Prostate gland (tissue), 2 donors: ENCODE results near the gene PYROXD2.

Experiments used
- POLR2A ChIP-seq: fragments of 450-650 bp; IDR thresholded peaks from one replicate; pipeline ENCODE4 v1.6.1; 2016; ENCODE audit warnings: antibody characterized with exemption, mild to moderate bottlenecking
- POLR2AphosphoS5 ChIP-seq: sonication (generic); formaldehyde crosslinking; IDR thresholded peaks from one replicate; pipeline ENCODE4 v1.6.1; 2017; ENCODE audit warnings: antibody characterized with exemption
- TF ChIP-seq, protein P1 (sequence below), 4 experiments: fragments of 200-600 bp in 2 of 4; fragments of 450-650 bp in 2 of 4; sonication (generic) in 2 of 4; IDR thresholded peaks; 1 replicate in 3 of 4; 2 replicates in 1 of 4; pipeline ENCODE4 v1.5.1; 2016 to 2019; ENCODE audit warnings: antibody characterized with exemption in 4 of 4, mild to moderate bottlenecking in 2 of 4, moderate library complexity in 2 of 4

DNA sequence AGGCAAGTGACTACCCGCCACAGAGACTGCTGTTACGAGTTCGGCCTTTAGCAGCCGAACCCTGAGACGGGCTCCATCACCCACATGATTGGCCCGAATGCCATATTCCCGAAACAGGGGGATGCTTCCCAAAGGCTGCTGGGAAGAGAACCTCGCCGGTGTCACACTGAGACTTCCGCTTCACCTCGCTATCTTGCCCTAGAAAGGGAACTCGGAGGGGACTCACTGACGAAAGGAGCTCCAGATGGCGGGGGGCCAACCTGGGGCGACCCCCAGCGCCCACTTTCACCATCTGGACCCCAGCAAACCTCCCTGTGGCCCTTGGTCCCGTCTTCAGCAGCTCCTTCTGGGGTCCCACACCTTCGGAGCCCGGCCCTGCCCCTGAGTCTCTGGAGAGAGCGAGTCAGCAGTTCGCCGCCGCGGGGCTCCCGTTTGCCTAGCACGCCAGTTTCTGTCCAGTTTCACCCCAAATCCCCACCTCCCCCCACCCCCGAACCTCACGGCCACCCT lies 31.2 kb upstream of the PYROXD2 start:
- TF ChIP-seq POLR2A (no peak), POLR2AphosphoS5 (no peak)
- TF ChIP-seq, protein P1, sequence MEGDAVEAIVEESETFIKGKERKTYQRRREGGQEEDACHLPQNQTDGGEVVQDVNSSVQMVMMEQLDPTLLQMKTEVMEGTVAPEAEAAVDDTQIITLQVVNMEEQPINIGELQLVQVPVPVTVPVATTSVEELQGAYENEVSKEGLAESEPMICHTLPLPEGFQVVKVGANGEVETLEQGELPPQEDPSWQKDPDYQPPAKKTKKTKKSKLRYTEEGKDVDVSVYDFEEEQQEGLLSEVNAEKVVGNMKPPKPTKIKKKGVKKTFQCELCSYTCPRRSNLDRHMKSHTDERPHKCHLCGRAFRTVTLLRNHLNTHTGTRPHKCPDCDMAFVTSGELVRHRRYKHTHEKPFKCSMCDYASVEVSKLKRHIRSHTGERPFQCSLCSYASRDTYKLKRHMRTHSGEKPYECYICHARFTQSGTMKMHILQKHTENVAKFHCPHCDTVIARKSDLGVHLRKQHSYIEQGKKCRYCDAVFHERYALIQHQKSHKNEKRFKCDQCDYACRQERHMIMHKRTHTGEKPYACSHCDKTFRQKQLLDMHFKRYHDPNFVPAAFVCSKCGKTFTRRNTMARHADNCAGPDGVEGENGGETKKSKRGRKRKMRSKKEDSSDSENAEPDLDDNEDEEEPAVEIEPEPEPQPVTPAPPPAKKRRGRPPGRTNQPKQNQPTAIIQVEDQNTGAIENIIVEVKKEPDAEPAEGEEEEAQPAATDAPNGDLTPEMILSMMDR (IDR thresholded peaks at IDR 0.05): no peak
